Transverse colon (tissue), 3 donors: ENCODE measurements around the gene CYP2A6.
"Not testable (repeated sequence)": the region's sequence is repeated elsewhere in the genome, so short reads cannot be mapped to it uniquely, and the experiment has no call there.

Source experiments
- CTCF ChIP-seq, 5 experiments: fragments of 200-600 bp in 3 of 5; fragments of 450-650 bp in 2 of 5; sonication (generic) in 3 of 5; IDR thresholded peaks; 1 replicate in 2 of 5; 2 replicates in 3 of 5; pipeline ENCODE4 v1.5.1; 2016 to 2017; ENCODE audit warnings: antibody characterized with exemption in 5 of 5, inconsistent platforms in 3 of 5, mild to moderate bottlenecking in 2 of 5, moderate library complexity in 1 of 5
- POLR2A ChIP-seq: fragments of 450-650 bp; IDR thresholded peaks from one replicate; pipeline ENCODE4 v1.6.1; 2016; ENCODE audit warnings: antibody characterized with exemption, mild to moderate bottlenecking, moderate library complexity

DNA sequence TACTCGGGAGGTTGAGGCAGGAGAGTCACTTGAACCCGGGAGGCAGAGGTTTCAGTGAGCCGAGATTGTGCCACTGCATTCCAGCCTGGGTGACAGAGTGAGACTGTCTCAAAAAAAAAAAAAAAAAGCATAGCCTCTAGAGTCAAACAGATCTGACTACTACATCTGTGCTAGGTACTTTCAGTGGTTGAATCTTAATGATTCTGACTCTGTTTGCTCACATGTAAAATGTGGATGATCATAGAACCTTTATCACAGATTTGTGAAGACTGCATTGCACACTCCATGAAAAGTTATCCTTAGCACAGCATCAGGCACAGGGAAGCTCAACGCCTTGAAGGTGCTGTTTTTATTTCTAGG lies 17.8 kb downstream of the CYP2A6 start:
- not testable (repeated sequence) for TF ChIP-seq CTCF (IDR thresholded peaks at IDR 0.05); POLR2A
